Measurements from ENCODE around the gene ACBD4. TPM values are rescaled to one million over a fixed set of nuclear protein-coding genes. Genes with fewer than 3 reads are reported as not detected.

The ACBD4 gene
- total and polyA plus RNA-seq, 2 of the 13 experiments (the other 11 are each of a cell fraction or from before 2014, with no cell fraction given): 16.1 to 26.9 TPM

GRCh38 chr17:45104497-45104896, 31.0 kb upstream of the ACBD4 start:
- POLR2A ChIA-PET: interaction anchor here (1.6 kb wide), 1 partner anchor 43 kb away, joined by 4 read pairs; the partner anchor contains the start of gene NMT1
- no peaks in the 10 kb centered on the region for H3K9me3 ChIP-seq (ENCODE audit: low read length)
- no peaks in the 10 kb centered on the region for H3K79me2 ChIP-seq (ENCODE audit: insufficient read depth, low read length)
- in situ Hi-C loops (cut with HindIII; ENCODE audit: extremely low pct_ligation_motif_present, low pct_unique_long_range_greater_than_20kb): loop anchor here (10.0 kb wide), 1 partner anchor 180 kb away; no protein-coding TSS in a partner anchor
- no peaks in the 10 kb centered on the region for H4K20me1 ChIP-seq (ENCODE audit: insufficient read depth, low read length)
- peaks cover 28% of the 10 kb centered on the region for H3K4me1 ChIP-seq (ENCODE audit: insufficient read depth, low read length)
- FAIRE-seq (no peak), ATAC-seq (no peak), DNase-seq (ENCODE audit: low spot score) (no peak)
- no peak overlapping the region for H3K4me2 ChIP-seq (ENCODE audit: low read depth, low read length)
- no peak overlapping the region for H2AFZ ChIP-seq (ENCODE audit: low read length)
- intact Hi-C loops (cut with micrococcal nuclease; ENCODE audit: unreplicated experiment): no loop called here
- TF ChIP-seq ZBTB10 (CRISPR knock-in tag; IDR thresholded peaks at IDR 0.05; ENCODE audit: borderline replicate concordance): no peak
- TF ChIP-seq MIER2 (CRISPR knock-in tag; IDR thresholded peaks at IDR 0.05): no peak
- no peak for TF ChIP-seq ZUFSP (CRISPR knock-in tag; IDR thresholded peaks at IDR 0.05; ENCODE audit: borderline replicate concordance)
- TF ChIP-seq, protein P1, sequence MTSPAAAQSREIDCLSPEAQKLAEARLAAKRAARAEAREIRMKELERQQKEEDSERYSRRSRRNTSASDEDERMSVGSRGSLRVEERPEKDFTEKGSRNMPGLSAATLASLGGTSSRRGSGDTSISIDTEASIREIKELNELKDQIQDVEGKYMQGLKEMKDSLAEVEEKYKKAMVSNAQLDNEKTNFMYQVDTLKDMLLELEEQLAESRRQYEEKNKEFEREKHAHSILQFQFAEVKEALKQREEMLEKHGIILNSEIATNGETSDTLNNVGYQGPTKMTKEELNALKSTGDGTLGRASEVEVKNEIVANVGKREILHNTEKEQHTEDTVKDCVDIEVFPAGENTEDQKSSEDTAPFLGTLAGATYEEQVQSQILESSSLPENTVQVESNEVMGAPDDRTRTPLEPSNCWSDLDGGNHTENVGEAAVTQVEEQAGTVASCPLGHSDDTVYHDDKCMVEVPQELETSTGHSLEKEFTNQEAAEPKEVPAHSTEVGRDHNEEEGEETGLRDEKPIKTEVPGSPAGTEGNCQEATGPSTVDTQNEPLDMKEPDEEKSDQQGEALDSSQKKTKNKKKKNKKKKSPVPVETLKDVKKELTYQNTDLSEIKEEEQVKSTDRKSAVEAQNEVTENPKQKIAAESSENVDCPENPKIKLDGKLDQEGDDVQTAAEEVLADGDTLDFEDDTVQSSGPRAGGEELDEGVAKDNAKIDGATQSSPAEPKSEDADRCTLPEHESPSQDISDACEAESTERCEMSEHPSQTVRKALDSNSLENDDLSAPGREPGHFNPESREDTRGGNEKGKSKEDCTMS (CRISPR knock-in tag; conservative IDR thresholded peaks at IDR 0.05): no peak
- H3K9ac ChIP-seq (ENCODE audit: insufficient read depth, low read depth, low read length): no peak overlapping the region
- BruUV-seq (replicated peaks): no TSS peak
- 96% methylated on average over 6 of the region's 6 CpGs for WGBS (ENCODE audit: low lambda C conversion rate)
- no peaks in the 10 kb centered on the region for H3K27me3 ChIP-seq (ENCODE audit: control insufficient read depth in 1 of 2, insufficient read depth in 2 of 2, low read length in 2 of 2)
- peaks cover 45 to 66% of the 10 kb centered on the region in 2 experiments for H3K36me3 ChIP-seq (replicated peaks in 1 of 2; ENCODE audit: control insufficient read depth in 1 of 2, insufficient read depth in 2 of 2, low read length in 2 of 2)
- no peak overlapping the region for H3K27ac ChIP-seq (ENCODE audit: extremely low read length, insufficient read depth, low read length)
- no peak overlapping the region for H3K4me3 ChIP-seq (replicated peaks in 1 of 3; ENCODE audit: insufficient read depth in 1 of 3, low read depth in 2 of 3, low read length in 3 of 3)
- CTCF ChIA-PET (ENCODE audit: low intra/inter-chr PET ratio, low total read pairs): no interaction called here
